IPS DF 6.9 (cell line): Measurements from ENCODE around the gene SGCG.
A peak's percentile ranks its signal among the peaks of the same experiment; 100 is the strongest.

Experiments
- DNase-seq: peaks from one replicate; pipeline ENCODE4 v3.0.0-alpha.2; 2013; ENCODE audit warnings: low read depth, low spot score
- H3K27ac ChIP-seq: one replicate; pipeline ENCODE4 v1.5.1; 2013; ENCODE audit warnings: low read length, control low read depth
- H3K27me3 ChIP-seq: 2 replicates; pipeline ENCODE4 v1.6.1; 2013; ENCODE audit warnings: mild to moderate bottlenecking, low read length; ENCODE audit not compliant: control insufficient read depth, insufficient read depth
- H3K36me3 ChIP-seq: 2 replicates; pipeline ENCODE4 v1.6.1; 2013; ENCODE audit warnings: low read length; ENCODE audit not compliant: control insufficient read depth, insufficient read depth
- H3K4me1 ChIP-seq: 2 replicates; pipeline ENCODE4 v1.6.1; 2013; ENCODE audit warnings: low read length; ENCODE audit not compliant: control insufficient read depth, insufficient read depth
- H3K4me3 ChIP-seq: 2 replicates; pipeline ENCODE4 v1.5.1; 2013; ENCODE audit warnings: mild to moderate bottlenecking, low read length
- H3K9me3 ChIP-seq: 2 replicates; pipeline ENCODE4 v1.6.1; 2013; ENCODE audit warnings: low read length, inconsistent platforms; ENCODE audit not compliant: control insufficient read depth, insufficient read depth
- WGBS: extraction: QIAGEN DNeasy Blood & Tissue Kit; methylation state at CpG from one replicate; pipeline ENCODE4 v1.1.7; 2013; ENCODE audit warnings: mixed read lengths, missing lambda C conversion rate; ENCODE audit not compliant: insufficient read length, insufficient coverage; 5-methylcytosine and 5-hydroxymethylcytosine counted together

SGCG gene

GRCh38 chr13:23159205-23159759 is 21.5 kb upstream of the SGCG start:
- peak; percentile 54 for DNase-seq
- Histone ChIP-seq H3K27ac (no peak overlapping the region), H3K4me1 (no peaks in the 10 kb centered on the region), H3K4me3 (peak overlapping the region; percentile 85; the same call in 1 of the 2 replicates), H3K36me3 (no peaks in the 10 kb centered on the region), H3K9me3 (no peaks in the 10 kb centered on the region), H3K27me3 (peaks cover 2% of the 10 kb centered on the region; the same call in 1 of the 2 replicates)
- no CpG with 5 or more reads among the region's 25 CpGs for WGBS

- DNase-seq, result no peak
- H3K27ac ChIP-seq, result no peak overlapping the region
Measured at GRCh38 chr13:23159760-23160637, 20.8 kb upstream of the SGCG start.

GRCh38 chr13:23160638-23161480 is 19.9 kb upstream of the SGCG start:
- H3K27ac ChIP-seq, result no peak overlapping the region
- H3K27me3 ChIP-seq, result peaks cover 2% of the 10 kb centered on the region; the same call in 1 of the 2 replicates
- WGBS, result no CpG with 5 or more reads among the region's 19 CpGs
- H3K36me3 ChIP-seq, result no peaks in the 10 kb centered on the region
- H3K9me3 ChIP-seq, result no peaks in the 10 kb centered on the region
- DNase-seq, result no peak
- no peaks in the 10 kb centered on the region for H3K4me1 ChIP-seq
- H3K4me3 ChIP-seq, result peak overlapping the region; percentile 85; the same call in 1 of the 2 replicates

More at GRCh38 chr13:23159760-23160637, 20.8 kb upstream of the SGCG start:
- Histone ChIP-seq H3K4me1 (no peaks in the 10 kb centered on the region), H3K9me3 (no peaks in the 10 kb centered on the region), H3K27me3 (peaks cover 2% of the 10 kb centered on the region; the same call in 1 of the 2 replicates), H3K36me3 (no peaks in the 10 kb centered on the region), H3K4me3 (peak overlapping the region; percentile 85; the same call in 1 of the 2 replicates)
- no CpG with 5 or more reads among the region's 79 CpGs for WGBS

GRCh38 chr13:23161481-23161825 is 19.3 kb upstream of the SGCG start:
- no CpG with 5 or more reads among the region's 3 CpGs for WGBS
- Histone ChIP-seq H3K9me3 (no peaks in the 10 kb centered on the region), H3K4me1 (no peaks in the 10 kb centered on the region), H3K27me3 (peaks cover 2% of the 10 kb centered on the region; the same call in 1 of the 2 replicates), H3K27ac (no peak overlapping the region), H3K36me3 (no peaks in the 10 kb centered on the region), H3K4me3 (no peak overlapping the region)
- DNase-seq, result no peak

- no peak overlapping the region for H3K4me3 ChIP-seq
- no peaks in the 10 kb centered on the region for H3K36me3 ChIP-seq
- H3K4me1 ChIP-seq, result no peaks in the 10 kb centered on the region
- DNase-seq, result no peak
- no peak overlapping the region for H3K27ac ChIP-seq
- WGBS, result no CpG with 5 or more reads among the region's 1 CpG
- H3K9me3 ChIP-seq, result no peaks in the 10 kb centered on the region
- no peaks in the 10 kb centered on the region for H3K27me3 ChIP-seq
Measured at GRCh38 chr13:23175920-23176319, 4.9 kb upstream of the SGCG start.

GRCh38 chr13:23182142-23182541 is 1.4 kb downstream of the SGCG start:
- H3K4me3 ChIP-seq, result no peak overlapping the region
- WGBS, result no CpG with 5 or more reads among the region's 2 CpGs
- no peaks in the 10 kb centered on the region for H3K9me3 ChIP-seq
- no peaks in the 10 kb centered on the region for H3K27me3 ChIP-seq
- DNase-seq, result no peak
- H3K4me1 ChIP-seq, result no peaks in the 10 kb centered on the region
- H3K36me3 ChIP-seq, result no peaks in the 10 kb centered on the region
- no peak overlapping the region for H3K27ac ChIP-seq

- WGBS, result 100% methylated on average over 1 of the region's 7 CpGs
- no peaks in the 10 kb centered on the region for H3K9me3 ChIP-seq
- H3K4me1 ChIP-seq, result no peaks in the 10 kb centered on the region
- no peak overlapping the region for H3K27ac ChIP-seq
- no peaks in the 10 kb centered on the region for H3K27me3 ChIP-seq
- DNase-seq, result no peak
- H3K36me3 ChIP-seq, result no peaks in the 10 kb centered on the region
- H3K4me3 ChIP-seq, result no peak overlapping the region
Measured at GRCh38 chr13:23183292-23183691, 2.5 kb downstream of the SGCG start.

- Histone ChIP-seq H3K9me3 (no peaks in the 10 kb centered on the region), H3K27ac (no peak overlapping the region), H3K4me3 (no peak overlapping the region), H3K36me3 (no peaks in the 10 kb centered on the region), H3K27me3 (no peaks in the 10 kb centered on the region), H3K4me1 (no peaks in the 10 kb centered on the region)
- WGBS, result no CpG with 5 or more reads among the region's 9 CpGs
- no peak for DNase-seq
Measured at GRCh38 chr13:23185542-23185941, 4.8 kb downstream of the SGCG start.

GRCh38 chr13:23201870-23202269 is 21.1 kb downstream of the SGCG start:
- no CpG with 5 or more reads among the region's 5 CpGs for WGBS

GRCh38 chr13:23202383-23202782 is 21.6 kb downstream of the SGCG start:
- H3K4me1 ChIP-seq, result no peaks in the 10 kb centered on the region
- H3K4me3 ChIP-seq, result no peak overlapping the region
- no peaks in the 10 kb centered on the region for H3K9me3 ChIP-seq
- WGBS, result no CpG with 5 or more reads among the region's 3 CpGs
- no peaks in the 10 kb centered on the region for H3K36me3 ChIP-seq
- no peaks in the 10 kb centered on the region for H3K27me3 ChIP-seq
- no peak overlapping the region for H3K27ac ChIP-seq
- no peak for DNase-seq

More at GRCh38 chr13:23201870-23202269, 21.1 kb downstream of the SGCG start:
- no peaks in the 10 kb centered on the region for H3K4me1 ChIP-seq
- no peak overlapping the region for H3K27ac ChIP-seq
- DNase-seq, result no peak
- H3K9me3 ChIP-seq, result no peaks in the 10 kb centered on the region
- H3K4me3 ChIP-seq, result no peak overlapping the region
- no peaks in the 10 kb centered on the region for H3K27me3 ChIP-seq
- no peaks in the 10 kb centered on the region for H3K36me3 ChIP-seq
